HG02840 (cell line): ENCODE results near the gene KLHL4.
"Not testable (repeated sequence)": the region's sequence is repeated elsewhere in the genome, so short reads cannot be mapped to it uniquely, and the experiment has no call there.

Experiments
- ATAC-seq: cut with Tn5 transposase; IDR thresholded peaks from one replicate; pipeline ENCODE4 v1.9.1; 2021; ENCODE audit warnings: mild to moderate bottlenecking, moderate library complexity, moderate number of reproducible peaks; ENCODE audit not compliant: unreplicated experiment, low FRiP score

Gene KLHL4

GRCh38 chrX:87517571-87518141 is at the start of gene KLHL4:
TSS of gene KLHL4 (plus strand) at chrX:87517802. CDS start at chrX:87517894, 92 bp downstream.
- no peak for ATAC-seq

GRCh38 chrX:87468941-87469340 is 48.7 kb upstream of the KLHL4 start:
- no peak for ATAC-seq

- no peak for ATAC-seq
Observed at GRCh38 chrX:87475793-87476192, 41.8 kb upstream of the KLHL4 start.

GRCh38 chrX:87478703-87479102 is 38.9 kb upstream of the KLHL4 start:
- not testable (repeated sequence) for ATAC-seq

- ATAC-seq = no peak
Observed at GRCh38 chrX:87489071-87489470, 28.5 kb upstream of the KLHL4 start.

GRCh38 chrX:87515836-87516235 is 1.8 kb upstream of the KLHL4 start:
- ATAC-seq = no peak

GRCh38 chrX:87516717-87517121 is 883 bp upstream of the KLHL4 start:
- no peak for ATAC-seq

GRCh38 chrX:87518504-87518903 is 902 bp downstream of the KLHL4 start:
- no peak for ATAC-seq

- ATAC-seq = no peak
Observed at GRCh38 chrX:87525771-87526229, 8.2 kb downstream of the KLHL4 start.

GRCh38 chrX:87526281-87526680 is 8.7 kb downstream of the KLHL4 start:
- no peak for ATAC-seq

- ATAC-seq = no peak
Observed at GRCh38 chrX:87528487-87528886, 10.9 kb downstream of the KLHL4 start.

GRCh38 chrX:87571964-87572363 is 54.4 kb downstream of the KLHL4 start:
- ATAC-seq = no peak

- no peak for ATAC-seq
Observed at GRCh38 chrX:87572901-87573300, 55.3 kb downstream of the KLHL4 start.

- ATAC-seq = no peak
Observed at GRCh38 chrX:87578978-87579377, 61.4 kb downstream of the KLHL4 start.

- ATAC-seq = no peak
Observed at GRCh38 chrX:87580862-87581261, 63.3 kb downstream of the KLHL4 start.

GRCh38 chrX:87582453-87582852 is 64.9 kb downstream of the KLHL4 start:
- no peak for ATAC-seq

- ATAC-seq = no peak
Observed at GRCh38 chrX:87583679-87584078, 66.1 kb downstream of the KLHL4 start.

- no peak for ATAC-seq
Observed at GRCh38 chrX:87616371-87616770, 98.8 kb downstream of the KLHL4 start.

GRCh38 chrX:87621697-87622096 is 104.1 kb downstream of the KLHL4 start:
- no peak for ATAC-seq

- ATAC-seq = no peak
Observed at GRCh38 chrX:87626996-87627395, 109.4 kb downstream of the KLHL4 start.

GRCh38 chrX:87634361-87634760 is 116.8 kb downstream of the KLHL4 start:
- no peak for ATAC-seq

GRCh38 chrX:87636533-87636932 is 118.9 kb downstream of the KLHL4 start:
- ATAC-seq = no peak

GRCh38 chrX:87641439-87641838 is 123.8 kb downstream of the KLHL4 start:
- not testable (repeated sequence) for ATAC-seq
